ENCODE data around the gene PLCH1. TPM values are rescaled to one million over a fixed set of nuclear protein-coding genes. Genes with fewer than 3 reads are reported as not detected.

PLCH1 gene
- total and polyA plus RNA-seq, 4 donors: 0.08 to 0.57 TPM; not detected in 2

DNA sequence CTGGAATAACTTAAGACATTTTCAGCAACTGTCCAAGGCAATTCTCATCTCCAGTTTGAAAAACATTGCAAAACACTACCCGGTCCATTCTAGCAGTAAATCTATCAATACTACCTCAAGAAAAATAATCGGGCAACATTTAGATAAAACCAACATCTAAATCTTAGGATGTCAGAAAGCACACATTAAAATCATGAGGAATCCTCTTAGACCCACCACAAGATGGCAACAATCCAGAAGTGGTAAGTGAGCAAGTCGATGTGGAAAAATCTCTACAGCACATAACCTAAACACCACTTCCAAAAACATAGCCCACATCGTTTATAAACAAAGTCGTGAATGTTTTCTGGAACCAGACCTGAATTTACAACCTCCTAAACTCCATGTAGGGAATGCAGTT, 5.7 kb downstream of the PLCH1 start:
- Histone ChIP-seq H3K4me3 (ENCODE audit: low read length in 2 of 2) (no peak overlapping the region), H3K36me3 (ENCODE audit: control insufficient read depth in 1 of 2, insufficient read depth in 2 of 2, low read length in 1 of 2) (no peaks in the 10 kb centered on the region), H3K4me1 (ENCODE audit: control insufficient read depth in 1 of 2, insufficient read depth in 2 of 2, low read length in 2 of 2) (no peaks in the 10 kb centered on the region), H3K27ac (ENCODE audit: low read depth in 1 of 2, low read length in 2 of 2) (no peak overlapping the region), H3K27me3 (ENCODE audit: control insufficient read depth in 1 of 2, insufficient read depth in 2 of 2, low read length in 1 of 2) (no peaks in the 10 kb centered on the region), H3K9me3 (ENCODE audit: control insufficient read depth, low read length) (no peaks in the 10 kb centered on the region)
- ATAC-seq (ENCODE audit: low FRiP score): no peak
- DNase-seq: no peak
- intact Hi-C loops (cut with DNase I): no loop called here
- 11 to 29% methylated on average over 5 of the region's 5 CpGs for WGBS, 2 donors

GRCh38 chr3:155738580-155739076, 6.2 kb downstream of the PLCH1 start:
- no peak for ATAC-seq (ENCODE audit: low FRiP score)
- DNase-seq: no peak
- no peaks in the 10 kb centered on the region for H3K9me3 ChIP-seq (ENCODE audit: control insufficient read depth, low read length)
- no peak overlapping the region for H3K27ac ChIP-seq (ENCODE audit: low read depth in 1 of 2, low read length in 2 of 2)
- no peak overlapping the region for H3K4me3 ChIP-seq (ENCODE audit: low read length in 2 of 2)
- no peaks in the 10 kb centered on the region for H3K27me3 ChIP-seq (ENCODE audit: control insufficient read depth in 1 of 2, insufficient read depth in 2 of 2, low read length in 1 of 2)
- 76 to 86% methylated on average over 13 of the region's 13 CpGs for WGBS, 2 donors
- intact Hi-C loops (cut with DNase I): no loop called here
- H3K4me1 ChIP-seq (ENCODE audit: control insufficient read depth in 1 of 2, insufficient read depth in 2 of 2, low read length in 2 of 2): no peaks in the 10 kb centered on the region
- H3K36me3 ChIP-seq (ENCODE audit: control insufficient read depth in 1 of 2, insufficient read depth in 2 of 2, low read length in 1 of 2): no peaks in the 10 kb centered on the region

GRCh38 chr3:155737844-155738460, 6.9 kb downstream of the PLCH1 start:
- intact Hi-C loops (cut with DNase I): no loop called here
- WGBS, 2 donors: 53 to 58% methylated on average over 8 of the region's 8 CpGs
- Histone ChIP-seq H3K27ac (ENCODE audit: low read depth in 1 of 2, low read length in 2 of 2) (no peak overlapping the region), H3K27me3 (ENCODE audit: control insufficient read depth in 1 of 2, insufficient read depth in 2 of 2, low read length in 1 of 2) (no peaks in the 10 kb centered on the region), H3K4me3 (ENCODE audit: low read length in 2 of 2) (no peak overlapping the region), H3K36me3 (ENCODE audit: control insufficient read depth in 1 of 2, insufficient read depth in 2 of 2, low read length in 1 of 2) (no peaks in the 10 kb centered on the region), H3K4me1 (ENCODE audit: control insufficient read depth in 1 of 2, insufficient read depth in 2 of 2, low read length in 2 of 2) (no peaks in the 10 kb centered on the region), H3K9me3 (ENCODE audit: control insufficient read depth, low read length) (no peaks in the 10 kb centered on the region)
- no peak for ATAC-seq (ENCODE audit: low FRiP score)
- no peak for DNase-seq

- Histone ChIP-seq H3K9me3 (ENCODE audit: control insufficient read depth, low read length) (no peaks in the 10 kb centered on the region), H3K4me3 (ENCODE audit: low read length in 2 of 2) (no peak overlapping the region), H3K27ac (ENCODE audit: low read depth in 1 of 2, low read length in 2 of 2) (no peak overlapping the region), H3K27me3 (ENCODE audit: control insufficient read depth in 1 of 2, insufficient read depth in 2 of 2, low read length in 1 of 2) (no peaks in the 10 kb centered on the region), H3K36me3 (ENCODE audit: control insufficient read depth in 1 of 2, insufficient read depth in 2 of 2, low read length in 1 of 2) (no peaks in the 10 kb centered on the region), H3K4me1 (ENCODE audit: control insufficient read depth in 1 of 2, insufficient read depth in 2 of 2, low read length in 2 of 2) (no peaks in the 10 kb centered on the region)
- no peak for DNase-seq
- intact Hi-C loops (cut with DNase I): no loop called here
- WGBS, 2 donors: 64 to 70% methylated on average over 4 of the region's 4 CpGs
- no peak for ATAC-seq (ENCODE audit: low FRiP score)
Measured at GRCh38 chr3:155736381-155736780, 8.5 kb downstream of the PLCH1 start.

- Histone ChIP-seq H3K4me3 (ENCODE audit: low read length in 2 of 2) (no peak overlapping the region), H3K27me3 (ENCODE audit: control insufficient read depth in 1 of 2, insufficient read depth in 2 of 2, low read length in 1 of 2) (no peaks in the 10 kb centered on the region), H3K27ac (ENCODE audit: low read depth in 1 of 2, low read length in 2 of 2) (no peak overlapping the region), H3K4me1 (ENCODE audit: control insufficient read depth in 1 of 2, insufficient read depth in 2 of 2, low read length in 2 of 2) (no peaks in the 10 kb centered on the region), H3K36me3 (ENCODE audit: control insufficient read depth in 1 of 2, insufficient read depth in 2 of 2, low read length in 1 of 2) (no peaks in the 10 kb centered on the region), H3K9me3 (ENCODE audit: control insufficient read depth, low read length) (no peaks in the 10 kb centered on the region)
- intact Hi-C loops (cut with DNase I): no loop called here
- ATAC-seq (ENCODE audit: low FRiP score) (no peak), DNase-seq (no peak)
- 85 to 93% methylated on average over 2 of the region's 2 CpGs for WGBS, 2 donors
Measured at GRCh38 chr3:155730843-155731242, 14.0 kb downstream of the PLCH1 start.

GRCh38 chr3:155727836-155728235, 17.0 kb downstream of the PLCH1 start:
- intact Hi-C loops (cut with DNase I): no loop called here
- no peaks in the 10 kb centered on the region for H3K27me3 ChIP-seq (ENCODE audit: control insufficient read depth in 1 of 2, insufficient read depth in 2 of 2, low read length in 1 of 2)
- no peak overlapping the region for H3K4me3 ChIP-seq (ENCODE audit: low read length in 2 of 2)
- no peaks in the 10 kb centered on the region for H3K36me3 ChIP-seq (ENCODE audit: control insufficient read depth in 1 of 2, insufficient read depth in 2 of 2, low read length in 1 of 2)
- WGBS, 2 donors: 91 to 95% methylated on average over 3 of the region's 3 CpGs
- no peak overlapping the region for H3K27ac ChIP-seq (ENCODE audit: low read depth in 1 of 2, low read length in 2 of 2)
- DNase-seq (no peak), ATAC-seq (ENCODE audit: low FRiP score) (no peak)
- H3K9me3 ChIP-seq (ENCODE audit: control insufficient read depth, low read length): no peaks in the 10 kb centered on the region
- no peaks in the 10 kb centered on the region for H3K4me1 ChIP-seq (ENCODE audit: control insufficient read depth in 1 of 2, insufficient read depth in 2 of 2, low read length in 2 of 2)

GRCh38 chr3:155714295-155714718, 30.6 kb downstream of the PLCH1 start:
- no peaks in the 10 kb centered on the region for H3K36me3 ChIP-seq (ENCODE audit: control insufficient read depth in 1 of 2, insufficient read depth in 2 of 2, low read length in 1 of 2)
- H3K27me3 ChIP-seq (ENCODE audit: control insufficient read depth in 1 of 2, insufficient read depth in 2 of 2, low read length in 1 of 2): no peaks in the 10 kb centered on the region
- 62 to 73% methylated on average over 5 of the region's 5 CpGs for WGBS, 2 donors
- intact Hi-C loops (cut with DNase I): no loop called here
- H3K9me3 ChIP-seq (ENCODE audit: control insufficient read depth, low read length): peaks cover 6% of the 10 kb centered on the region
- ATAC-seq (ENCODE audit: low FRiP score) (no peak), DNase-seq (no peak)
- no peak overlapping the region for H3K4me3 ChIP-seq (ENCODE audit: low read length in 2 of 2)
- no peaks in the 10 kb centered on the region for H3K4me1 ChIP-seq (ENCODE audit: control insufficient read depth in 1 of 2, insufficient read depth in 2 of 2, low read length in 2 of 2)
- no peak overlapping the region for H3K27ac ChIP-seq (ENCODE audit: low read depth in 1 of 2, low read length in 2 of 2)

GRCh38 chr3:155712008-155712407, 32.9 kb downstream of the PLCH1 start:
- Histone ChIP-seq H3K36me3 (ENCODE audit: control insufficient read depth in 1 of 2, insufficient read depth in 2 of 2, low read length in 1 of 2) (no peaks in the 10 kb centered on the region), H3K9me3 (ENCODE audit: control insufficient read depth, low read length) (peaks cover 3% of the 10 kb centered on the region), H3K4me3 (ENCODE audit: low read length in 2 of 2) (no peak overlapping the region), H3K27ac (ENCODE audit: low read depth in 1 of 2, low read length in 2 of 2) (no peak overlapping the region), H3K4me1 (ENCODE audit: control insufficient read depth in 1 of 2, insufficient read depth in 2 of 2, low read length in 2 of 2) (no peaks in the 10 kb centered on the region), H3K27me3 (ENCODE audit: control insufficient read depth in 1 of 2, insufficient read depth in 2 of 2, low read length in 1 of 2) (no peaks in the 10 kb centered on the region)
- ATAC-seq (ENCODE audit: low FRiP score) (no peak), DNase-seq (no peak)
- intact Hi-C loops (cut with DNase I): no loop called here
- 67 to 68% methylated on average over 1 of the region's 1 CpG for WGBS, 2 donors

DNA sequence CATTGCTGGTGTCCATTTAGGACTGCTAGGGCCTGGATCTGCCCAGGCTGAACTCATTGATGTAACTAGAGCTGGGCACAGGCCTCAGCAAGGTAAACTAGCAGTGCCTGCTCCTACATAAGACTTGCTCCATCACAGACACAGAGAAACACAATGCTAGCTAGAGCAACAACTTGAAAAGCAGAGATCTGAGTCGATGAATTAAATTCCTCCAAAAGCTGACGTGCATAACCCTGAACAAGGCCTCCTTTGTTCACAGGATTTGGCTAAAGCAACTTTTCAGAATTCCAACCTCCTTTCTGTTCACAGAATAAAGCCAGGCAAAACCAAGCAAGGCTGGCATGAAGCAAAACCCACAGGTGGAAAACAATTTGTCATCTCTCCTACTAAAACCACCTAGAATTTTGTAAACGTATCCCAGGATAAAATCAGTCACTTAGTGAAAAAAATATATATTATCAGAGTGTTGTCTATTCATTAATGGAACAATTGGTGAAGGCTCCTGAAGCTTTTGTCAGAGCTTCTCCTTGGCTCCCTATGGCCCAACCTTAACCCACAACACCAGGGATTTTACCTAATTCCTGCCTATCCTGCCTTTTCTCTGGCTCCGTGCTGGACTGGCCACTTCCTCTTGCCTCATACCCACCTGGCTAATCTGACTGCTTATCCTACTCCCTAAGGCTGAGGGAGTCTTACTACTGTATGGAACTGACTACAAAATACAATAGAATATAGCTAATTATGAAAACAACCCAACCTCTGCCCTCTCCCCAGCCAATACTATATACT, 39.9 kb downstream of the PLCH1 start:
- intact Hi-C loops (cut with DNase I): loop anchor here (5.0 to 10.0 kb wide), 2 partner anchors 950 to 1368 kb away; no protein-coding TSS in a partner anchor
- ATAC-seq (ENCODE audit: low FRiP score) (no peak), DNase-seq (no peak)
- Histone ChIP-seq H3K27me3 (ENCODE audit: control insufficient read depth in 1 of 2, insufficient read depth in 2 of 2, low read length in 1 of 2) (no peaks in the 10 kb centered on the region), H3K27ac (ENCODE audit: low read depth in 1 of 2, low read length in 2 of 2) (no peak overlapping the region), H3K4me1 (ENCODE audit: control insufficient read depth in 1 of 2, insufficient read depth in 2 of 2, low read length in 2 of 2) (no peaks in the 10 kb centered on the region), H3K9me3 (ENCODE audit: control insufficient read depth, low read length) (no peaks in the 10 kb centered on the region), H3K4me3 (ENCODE audit: low read length in 2 of 2) (no peak overlapping the region), H3K36me3 (ENCODE audit: control insufficient read depth in 1 of 2, insufficient read depth in 2 of 2, low read length in 1 of 2) (no peaks in the 10 kb centered on the region)
- WGBS, 2 donors: 55 to 62% methylated on average over 4 of the region's 4 CpGs
